Sigmoid colon (tissue), 4 donors: ENCODE measurements around the gene CLEC16A.

Source experiments
- POLR2AphosphoS5 ChIP-seq, 4 donors: sonication (generic); formaldehyde crosslinking; IDR thresholded peaks; one replicate each; pipeline ENCODE4 v1.6.1; 2017; ENCODE audit warnings: antibody characterized with exemption in 4 of 4
- TF ChIP-seq, protein P1 (sequence below), 4 experiments: fragments of 450-650 bp in 3 of 4; fragments of 200-600 bp in 1 of 4; IDR thresholded peaks; one replicate each; pipeline ENCODE4 v1.5.1; 2016 to 2019; ENCODE audit warnings: antibody characterized with exemption in 4 of 4, mild to moderate bottlenecking in 3 of 4, moderate library complexity in 2 of 4

DNA sequence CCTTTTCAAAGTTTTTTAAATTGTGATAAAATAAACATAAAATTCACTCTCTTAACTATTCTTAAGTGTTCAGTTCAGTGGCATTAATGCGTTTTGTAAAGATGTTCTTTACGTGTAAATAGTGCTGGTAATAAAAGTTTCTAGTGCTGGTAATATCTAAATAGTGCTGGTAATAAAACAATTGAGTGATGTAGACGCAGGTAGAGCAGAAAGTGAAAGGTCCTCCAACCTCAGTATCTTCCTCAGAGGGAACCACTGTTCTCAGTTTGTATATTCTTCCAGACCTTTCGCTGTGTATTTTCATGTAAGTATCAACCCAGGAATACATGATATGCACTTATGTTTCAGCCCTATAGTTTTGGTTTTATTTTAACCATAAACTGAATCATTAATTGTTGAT, 53.1 kb downstream of the CLEC16A start:
- TF ChIP-seq, protein P1, sequence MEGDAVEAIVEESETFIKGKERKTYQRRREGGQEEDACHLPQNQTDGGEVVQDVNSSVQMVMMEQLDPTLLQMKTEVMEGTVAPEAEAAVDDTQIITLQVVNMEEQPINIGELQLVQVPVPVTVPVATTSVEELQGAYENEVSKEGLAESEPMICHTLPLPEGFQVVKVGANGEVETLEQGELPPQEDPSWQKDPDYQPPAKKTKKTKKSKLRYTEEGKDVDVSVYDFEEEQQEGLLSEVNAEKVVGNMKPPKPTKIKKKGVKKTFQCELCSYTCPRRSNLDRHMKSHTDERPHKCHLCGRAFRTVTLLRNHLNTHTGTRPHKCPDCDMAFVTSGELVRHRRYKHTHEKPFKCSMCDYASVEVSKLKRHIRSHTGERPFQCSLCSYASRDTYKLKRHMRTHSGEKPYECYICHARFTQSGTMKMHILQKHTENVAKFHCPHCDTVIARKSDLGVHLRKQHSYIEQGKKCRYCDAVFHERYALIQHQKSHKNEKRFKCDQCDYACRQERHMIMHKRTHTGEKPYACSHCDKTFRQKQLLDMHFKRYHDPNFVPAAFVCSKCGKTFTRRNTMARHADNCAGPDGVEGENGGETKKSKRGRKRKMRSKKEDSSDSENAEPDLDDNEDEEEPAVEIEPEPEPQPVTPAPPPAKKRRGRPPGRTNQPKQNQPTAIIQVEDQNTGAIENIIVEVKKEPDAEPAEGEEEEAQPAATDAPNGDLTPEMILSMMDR (IDR thresholded peaks at IDR 0.05): no peak
- no peak for TF ChIP-seq POLR2AphosphoS5 (IDR thresholded peaks at IDR 0.05)
